ENCODE results near the gene MOAP1. TPM values are rescaled to one million over a fixed set of nuclear protein-coding genes. Genes with fewer than 3 reads are reported as not detected.
A peak's percentile ranks its signal among the peaks of the same experiment; 100 is the strongest.
"Not testable (repeated sequence)": the region's sequence is repeated elsewhere in the genome, so short reads cannot be mapped to it uniquely, and the experiment has no call there.

The MOAP1 gene
- total RNA-seq, 2 donors from 2014 or later: 21.1 to 27.5 TPM

GRCh38 chr14:93206793-93207467 lies 22.2 kb upstream of the MOAP1 start, which contains the start of the genes GON7 and UBR7:
Gene GON7 (minus strand): TSS chr14:93207065. CDS start chr14:93207037, 28 bp downstream.
Gene UBR7 (plus strand): TSS chr14:93207256. CDS start chr14:93207292, 36 bp downstream.
- Mint-ChIP-seq H3K27me3 (ENCODE audit: low read depth) (no peaks in the 10 kb centered on the region), H3K36me3 (ENCODE audit: insufficient read depth in 2 of 2) (peaks cover 6 to 15% of the 10 kb centered on the region in 2 donors), H3K9me3 (no peaks in the 10 kb centered on the region), H3K4me1 (ENCODE audit: low read depth) (peaks cover 45% of the 10 kb centered on the region), H3K27ac (peak within 1 kb of the TSS; percentile 98), H3K4me3 (peak within 1 kb of the TSS; percentile 78 to 99)
- peak; percentile 96 for ATAC-seq (replicated peaks in 1 of 2)
- peak; percentile 93 to 94 for DNase-seq

- Mint-ChIP-seq H3K27me3 (ENCODE audit: low read depth) (no peaks in the 10 kb centered on the region), H3K4me3 (no peak overlapping the region), H3K36me3 (ENCODE audit: insufficient read depth in 2 of 2) (peaks cover 0 to 2% of the 10 kb centered on the region in 2 donors), H3K27ac (no peak overlapping the region), H3K4me1 (ENCODE audit: low read depth) (peaks cover 25% of the 10 kb centered on the region), H3K9me3 (no peaks in the 10 kb centered on the region)
- ATAC-seq (replicated peaks in 1 of 2): no peak
- DNase-seq: no peak
Measured at GRCh38 chr14:93201155-93201704, 16.5 kb upstream of the MOAP1 start.

GRCh38 chr14:93200553-93200952 lies 15.9 kb upstream of the MOAP1 start:
- DNase-seq: no peak
- H3K4me3 Mint-ChIP-seq: no peak overlapping the region
- H3K36me3 Mint-ChIP-seq (ENCODE audit: insufficient read depth in 2 of 2): peaks cover 0 to 2% of the 10 kb centered on the region in 2 donors
- no peak overlapping the region for H3K27ac Mint-ChIP-seq
- H3K9me3 Mint-ChIP-seq: no peaks in the 10 kb centered on the region
- no peak for ATAC-seq (replicated peaks in 1 of 2)
- peaks cover 20% of the 10 kb centered on the region for H3K4me1 Mint-ChIP-seq (ENCODE audit: low read depth)
- H3K27me3 Mint-ChIP-seq (ENCODE audit: low read depth): no peaks in the 10 kb centered on the region

GRCh38 chr14:93199031-93199430 lies 14.3 kb upstream of the MOAP1 start:
- Mint-ChIP-seq H3K4me1 (ENCODE audit: low read depth) (peaks cover 4% of the 10 kb centered on the region), H3K27ac (no peak overlapping the region)
- ATAC-seq (replicated peaks in 1 of 2): no peak

GRCh38 chr14:93195316-93195999 lies 10.8 kb upstream of the MOAP1 start:
- Mint-ChIP-seq H3K9me3 (no peaks in the 10 kb centered on the region), H3K27me3 (ENCODE audit: low read depth) (no peaks in the 10 kb centered on the region), H3K4me3 (no peak overlapping the region), H3K36me3 (ENCODE audit: insufficient read depth in 2 of 2) (peaks cover 0 to 2% of the 10 kb centered on the region in 2 donors), H3K27ac (no peak overlapping the region), H3K4me1 (ENCODE audit: low read depth) (no peaks in the 10 kb centered on the region)
- no peak for ATAC-seq (replicated peaks in 1 of 2)
- DNase-seq: no peak

More at GRCh38 chr14:93199031-93199430, 14.3 kb upstream of the MOAP1 start:
- Mint-ChIP-seq H3K9me3 (no peaks in the 10 kb centered on the region), H3K36me3 (ENCODE audit: insufficient read depth in 2 of 2) (peaks cover 0 to 2% of the 10 kb centered on the region in 2 donors), H3K27me3 (ENCODE audit: low read depth) (no peaks in the 10 kb centered on the region), H3K4me3 (no peak overlapping the region)
- DNase-seq: no peak

GRCh38 chr14:93186956-93187355 lies 2.3 kb upstream of the MOAP1 start:
- no peaks in the 10 kb centered on the region for H3K27me3 Mint-ChIP-seq (ENCODE audit: low read depth)
- ATAC-seq (replicated peaks in 1 of 2): no peak
- H3K4me1 Mint-ChIP-seq (ENCODE audit: low read depth): peaks cover 40% of the 10 kb centered on the region
- peaks cover 0 to 7% of the 10 kb centered on the region in 2 donors for H3K36me3 Mint-ChIP-seq (ENCODE audit: insufficient read depth in 2 of 2)
- H3K9me3 Mint-ChIP-seq: no peaks in the 10 kb centered on the region
- no peak overlapping the region for H3K27ac Mint-ChIP-seq
- no peak for DNase-seq
- no peak overlapping the region for H3K4me3 Mint-ChIP-seq

GRCh38 chr14:93186466-93186865 lies 1.8 kb upstream of the MOAP1 start:
- no peaks in the 10 kb centered on the region for H3K9me3 Mint-ChIP-seq
- H3K36me3 Mint-ChIP-seq (ENCODE audit: insufficient read depth in 2 of 2): peaks cover 2 to 9% of the 10 kb centered on the region in 2 donors
- peak overlapping the region; percentile 56 for H3K27ac Mint-ChIP-seq
- H3K4me3 Mint-ChIP-seq: peak overlapping the region; percentile 62 to 92
- no peak for ATAC-seq (replicated peaks in 1 of 2)
- peaks cover 40% of the 10 kb centered on the region for H3K4me1 Mint-ChIP-seq (ENCODE audit: low read depth)
- H3K27me3 Mint-ChIP-seq (ENCODE audit: low read depth): no peaks in the 10 kb centered on the region
- no peak for DNase-seq

GRCh38 chr14:93185349-93185720 lies 638 bp upstream of the MOAP1 start:
- Mint-ChIP-seq H3K9me3 (no peaks in the 10 kb centered on the region), H3K36me3 (ENCODE audit: insufficient read depth in 2 of 2) (peaks cover 2 to 9% of the 10 kb centered on the region in 2 donors)
- ATAC-seq (replicated peaks in 1 of 2): no peak

GRCh38 chr14:93183596-93184317 lies 940 bp downstream of the MOAP1 start:
- ATAC-seq (replicated peaks in 1 of 2): no peak
- Mint-ChIP-seq H3K9me3 (no peaks in the 10 kb centered on the region), H3K27ac (peak overlapping the region; percentile 47), H3K4me1 (ENCODE audit: low read depth) (peaks cover 42% of the 10 kb centered on the region), H3K4me3 (peak overlapping the region; percentile 94 to 97), H3K27me3 (ENCODE audit: low read depth) (no peaks in the 10 kb centered on the region), H3K36me3 (ENCODE audit: insufficient read depth in 2 of 2) (peaks cover 2 to 7% of the 10 kb centered on the region in 2 donors)
- DNase-seq: no peak

More at GRCh38 chr14:93185349-93185720, 638 bp upstream of the MOAP1 start:
- Mint-ChIP-seq H3K27me3 (ENCODE audit: low read depth) (no peaks in the 10 kb centered on the region), H3K4me3 (peak overlapping the region; percentile 92 to 98), H3K27ac (peak overlapping the region; percentile 97), H3K4me1 (ENCODE audit: low read depth) (peaks cover 40% of the 10 kb centered on the region)
- no peak for DNase-seq

GRCh38 chr14:93175492-93175891 lies 9.2 kb downstream of the MOAP1 start:
- H3K36me3 Mint-ChIP-seq (ENCODE audit: insufficient read depth in 2 of 2): no peaks in the 10 kb centered on the region
- H3K27ac Mint-ChIP-seq: no peak overlapping the region
- peaks cover 12% of the 10 kb centered on the region for H3K4me1 Mint-ChIP-seq (ENCODE audit: low read depth)
- DNase-seq: no peak
- H3K27me3 Mint-ChIP-seq (ENCODE audit: low read depth): no peaks in the 10 kb centered on the region
- no peaks in the 10 kb centered on the region for H3K9me3 Mint-ChIP-seq
- ATAC-seq (replicated peaks in 1 of 2): no peak
- H3K4me3 Mint-ChIP-seq: no peak overlapping the region

GRCh38 chr14:93174731-93175130 lies 10.0 kb downstream of the MOAP1 start:
- not testable (repeated sequence) for H3K27ac Mint-ChIP-seq; ATAC-seq (replicated peaks in 1 of 2)
- H3K4me1 Mint-ChIP-seq (ENCODE audit: low read depth): peaks cover 12% of the 10 kb centered on the region

GRCh38 chr14:93173943-93174395 lies 10.7 kb downstream of the MOAP1 start:
- Mint-ChIP-seq H3K4me3 (no peak overlapping the region), H3K27me3 (ENCODE audit: low read depth) (no peaks in the 10 kb centered on the region), H3K27ac (no peak overlapping the region), H3K9me3 (no peaks in the 10 kb centered on the region), H3K36me3 (ENCODE audit: insufficient read depth in 2 of 2) (no peaks in the 10 kb centered on the region), H3K4me1 (ENCODE audit: low read depth) (peaks cover 12% of the 10 kb centered on the region)
- ATAC-seq (replicated peaks in 1 of 2) (peak; percentile 27 to 62), DNase-seq (no peak)

More at GRCh38 chr14:93174731-93175130, 10.0 kb downstream of the MOAP1 start:
- not testable (repeated sequence) for H3K36me3 Mint-ChIP-seq (ENCODE audit: insufficient read depth in 2 of 2); H3K27me3 Mint-ChIP-seq (ENCODE audit: low read depth); H3K4me3 Mint-ChIP-seq; H3K9me3 Mint-ChIP-seq; DNase-seq

Data from activated T-cell treated with anti-CD3 and anti-CD28 coated beads, Interleukin-2, amount 50 U/mL, for 72 hours (primary cell).